ENCODE measurements around the gene COL4A1.

The COL4A1 gene

GRCh38 chr13:110231348-110232047 is 75.5 kb downstream of the COL4A1 start:
- no peak for TF ChIP-seq EZH2phosphoT487 (IDR thresholded peaks at IDR 0.05; ENCODE audit: borderline replicate concordance)
- no peak for TF ChIP-seq CTCF (conservative IDR thresholded peaks at IDR 0.05; ENCODE audit: low read length)
- no peaks in the 10 kb centered on the region for H3K79me2 ChIP-seq (ENCODE audit: insufficient read depth, low read length)
- no peak overlapping the region for H3K9ac ChIP-seq (ENCODE audit: low read depth, low read length, poor library complexity, severe bottlenecking)
- H3F3A ChIP-seq (ENCODE audit: low read depth) = no peaks in the 10 kb centered on the region
- H3K36me3 ChIP-seq (ENCODE audit: insufficient read depth, low read length) = no peaks in the 10 kb centered on the region
- no peaks in the 10 kb centered on the region for H3K9me3 ChIP-seq (ENCODE audit: insufficient read depth, low read depth, low read length)
- no peak overlapping the region for H3K4me3 ChIP-seq (ENCODE audit: low read length, poor library complexity, severe bottlenecking)
- H3K4me1 ChIP-seq (ENCODE audit: insufficient read depth, low read length, poor library complexity, severe bottlenecking) = no peaks in the 10 kb centered on the region
- H4K20me1 ChIP-seq (ENCODE audit: insufficient read depth, low read length, poor library complexity, severe bottlenecking) = no peaks in the 10 kb centered on the region
- no peak overlapping the region for H2AFZ ChIP-seq (ENCODE audit: low read length)
- no peak overlapping the region for H3K4me2 ChIP-seq (ENCODE audit: low read depth, low read length, poor library complexity, severe bottlenecking)
- H3K9me2 ChIP-seq (replicated peaks; ENCODE audit: low read depth, low read length) = no peaks in the 10 kb centered on the region
- no peaks in the 10 kb centered on the region for H3K27me3 ChIP-seq (ENCODE audit: insufficient read depth, low read length, poor library complexity, severe bottlenecking)

GRCh38 chr13:110230661-110231347 is 76.2 kb downstream of the COL4A1 start:
- Histone ChIP-seq H3K9me3 (ENCODE audit: insufficient read depth, low read depth, low read length) (no peaks in the 10 kb centered on the region), H3F3A (ENCODE audit: low read depth) (no peaks in the 10 kb centered on the region), H3K9me2 (replicated peaks; ENCODE audit: low read depth, low read length) (no peaks in the 10 kb centered on the region), H3K4me2 (ENCODE audit: low read depth, low read length, poor library complexity, severe bottlenecking) (no peak overlapping the region), H3K27me3 (ENCODE audit: insufficient read depth, low read length, poor library complexity, severe bottlenecking) (no peaks in the 10 kb centered on the region), H3K9ac (ENCODE audit: low read depth, low read length, poor library complexity, severe bottlenecking) (no peak overlapping the region), H3K4me1 (ENCODE audit: insufficient read depth, low read length, poor library complexity, severe bottlenecking) (no peaks in the 10 kb centered on the region), H2AFZ (ENCODE audit: low read length) (no peak overlapping the region), H3K79me2 (ENCODE audit: insufficient read depth, low read length) (no peaks in the 10 kb centered on the region), H3K4me3 (ENCODE audit: low read length, poor library complexity, severe bottlenecking) (no peak overlapping the region), H4K20me1 (ENCODE audit: insufficient read depth, low read length, poor library complexity, severe bottlenecking) (no peaks in the 10 kb centered on the region), H3K36me3 (ENCODE audit: insufficient read depth, low read length) (no peaks in the 10 kb centered on the region)
- TF ChIP-seq EZH2phosphoT487 (IDR thresholded peaks at IDR 0.05; ENCODE audit: borderline replicate concordance) (no peak), CTCF (conservative IDR thresholded peaks at IDR 0.05; ENCODE audit: low read length) (no peak)

GRCh38 chr13:110229905-110230563 is 76.9 kb downstream of the COL4A1 start:
- no peak for TF ChIP-seq CTCF (conservative IDR thresholded peaks at IDR 0.05; ENCODE audit: low read length)
- no peak for TF ChIP-seq EZH2phosphoT487 (IDR thresholded peaks at IDR 0.05; ENCODE audit: borderline replicate concordance)
- H3K79me2 ChIP-seq (ENCODE audit: insufficient read depth, low read length) = no peaks in the 10 kb centered on the region
- H3K27me3 ChIP-seq (ENCODE audit: insufficient read depth, low read length, poor library complexity, severe bottlenecking) = no peaks in the 10 kb centered on the region

More at GRCh38 chr13:110229905-110230563, 76.9 kb downstream of the COL4A1 start:
- no peak overlapping the region for H3K4me3 ChIP-seq (ENCODE audit: low read length, poor library complexity, severe bottlenecking)
- no peaks in the 10 kb centered on the region for H3F3A ChIP-seq (ENCODE audit: low read depth)
- H3K4me1 ChIP-seq (ENCODE audit: insufficient read depth, low read length, poor library complexity, severe bottlenecking) = no peaks in the 10 kb centered on the region
- H3K9me3 ChIP-seq (ENCODE audit: insufficient read depth, low read depth, low read length) = no peaks in the 10 kb centered on the region
- no peaks in the 10 kb centered on the region for H4K20me1 ChIP-seq (ENCODE audit: insufficient read depth, low read length, poor library complexity, severe bottlenecking)
- no peak overlapping the region for H2AFZ ChIP-seq (ENCODE audit: low read length)
- no peak overlapping the region for H3K9ac ChIP-seq (ENCODE audit: low read depth, low read length, poor library complexity, severe bottlenecking)
- H3K36me3 ChIP-seq (ENCODE audit: insufficient read depth, low read length) = no peaks in the 10 kb centered on the region
- no peaks in the 10 kb centered on the region for H3K9me2 ChIP-seq (replicated peaks; ENCODE audit: low read depth, low read length)
- no peak overlapping the region for H3K4me2 ChIP-seq (ENCODE audit: low read depth, low read length, poor library complexity, severe bottlenecking)

All from Loucy (cell line).